Stimulated activated CD8-positive, alpha-beta memory T cell treated with anti-CD3 and anti-CD28 coated beads, Interleukin-7, amount 100 ng/mL, for 1 hour (primary cell): Measurements from ENCODE around the gene TRIM25.

ENCODE experiments used
- DNase-seq, 2 donors: peaks; one replicate each; pipeline ENCODE4 v3.0.0-alpha.2; 2020; ENCODE audit warnings: low read depth in 2 of 2

The TRIM25 gene

DNA sequence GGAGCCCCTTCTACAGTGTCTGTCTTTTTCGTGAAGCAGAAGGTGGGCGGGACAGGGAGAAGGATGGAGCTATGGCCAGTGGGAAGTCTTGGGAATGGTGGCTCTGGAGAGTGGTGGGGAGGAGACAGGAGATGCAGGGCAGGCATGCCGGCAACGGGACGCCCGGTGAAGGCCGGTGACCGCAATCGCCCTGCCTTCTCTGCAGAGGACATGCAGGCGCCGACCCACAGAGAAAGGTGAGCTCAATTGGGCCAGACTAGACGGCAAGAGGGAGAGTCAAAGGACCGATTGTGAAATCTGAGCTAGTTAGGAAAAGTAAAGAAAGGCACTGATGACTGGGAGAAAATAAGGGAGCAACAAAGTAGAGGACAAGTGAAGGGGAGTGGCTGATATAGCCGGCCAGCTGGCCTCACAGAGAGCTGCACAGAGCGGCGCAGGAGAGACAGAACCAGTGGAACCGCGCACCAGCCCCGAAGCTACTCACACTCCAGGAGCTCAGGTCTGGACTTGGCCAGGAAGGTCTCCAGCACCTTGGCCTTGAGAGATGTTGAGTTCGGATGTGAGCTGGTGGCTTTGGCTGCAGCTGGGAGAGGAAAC, 18.9 kb downstream of the TRIM25 start:
- no peak for DNase-seq

DNA sequence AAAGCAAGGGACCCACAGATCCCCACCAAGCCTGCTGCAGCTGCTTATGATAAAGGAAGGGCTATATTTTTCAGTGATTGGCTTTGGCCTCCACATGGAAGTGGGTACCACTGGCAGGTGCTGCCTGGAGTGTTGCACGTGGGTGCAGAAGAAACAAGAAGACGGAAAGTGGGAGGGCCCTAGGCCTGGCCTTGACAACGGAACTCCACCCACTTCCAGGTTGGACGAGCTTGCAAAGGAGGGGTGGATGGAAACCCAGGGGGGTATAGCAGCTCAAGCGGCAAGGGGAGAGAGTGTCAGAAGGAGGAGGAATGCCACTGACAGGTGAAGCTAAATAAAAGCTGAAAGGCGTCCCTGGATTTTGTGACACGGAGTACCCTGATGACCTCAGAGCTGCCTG, 20.3 kb downstream of the TRIM25 start:
- no peak for DNase-seq

DNA sequence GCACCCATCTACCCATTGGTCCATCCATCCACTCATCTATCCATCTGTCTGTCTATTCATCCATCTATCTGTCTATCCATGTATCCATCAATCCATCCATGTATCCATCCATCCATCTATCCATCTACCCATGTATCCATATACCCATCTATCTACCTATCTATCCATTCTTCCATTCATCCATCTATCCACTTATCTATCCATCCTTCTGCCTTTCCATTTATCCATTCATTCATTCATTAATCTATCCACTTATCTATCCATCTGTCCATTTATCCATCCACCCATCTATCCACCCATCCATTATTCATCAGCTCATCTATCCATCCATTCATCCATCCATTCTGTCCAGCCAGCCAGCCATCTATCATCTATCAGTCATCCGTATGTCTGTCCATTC, 21.5 kb downstream of the TRIM25 start:
- no peak for DNase-seq

DNA sequence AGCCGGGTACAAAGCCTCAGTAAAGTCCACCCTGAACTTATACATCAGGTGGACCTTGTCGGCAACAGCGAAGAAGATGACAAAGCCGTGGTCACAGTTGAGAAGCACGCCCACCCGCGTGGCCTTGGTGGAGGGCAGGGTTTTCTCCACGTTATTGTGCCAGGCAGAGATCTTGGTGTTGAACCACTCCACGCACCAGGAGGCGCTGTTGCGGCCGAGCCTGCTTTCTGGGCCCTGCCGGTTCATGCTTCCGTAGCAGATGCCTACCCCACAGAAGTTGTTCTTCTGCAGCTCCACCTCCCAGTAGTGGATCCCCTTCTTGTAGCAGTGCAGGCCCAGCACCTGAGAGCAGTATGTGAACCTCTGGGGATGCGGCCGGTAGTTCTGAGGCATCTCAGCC, 22.1 kb downstream of the TRIM25 start:
- peak; percentile 23 to 43 for DNase-seq

DNA sequence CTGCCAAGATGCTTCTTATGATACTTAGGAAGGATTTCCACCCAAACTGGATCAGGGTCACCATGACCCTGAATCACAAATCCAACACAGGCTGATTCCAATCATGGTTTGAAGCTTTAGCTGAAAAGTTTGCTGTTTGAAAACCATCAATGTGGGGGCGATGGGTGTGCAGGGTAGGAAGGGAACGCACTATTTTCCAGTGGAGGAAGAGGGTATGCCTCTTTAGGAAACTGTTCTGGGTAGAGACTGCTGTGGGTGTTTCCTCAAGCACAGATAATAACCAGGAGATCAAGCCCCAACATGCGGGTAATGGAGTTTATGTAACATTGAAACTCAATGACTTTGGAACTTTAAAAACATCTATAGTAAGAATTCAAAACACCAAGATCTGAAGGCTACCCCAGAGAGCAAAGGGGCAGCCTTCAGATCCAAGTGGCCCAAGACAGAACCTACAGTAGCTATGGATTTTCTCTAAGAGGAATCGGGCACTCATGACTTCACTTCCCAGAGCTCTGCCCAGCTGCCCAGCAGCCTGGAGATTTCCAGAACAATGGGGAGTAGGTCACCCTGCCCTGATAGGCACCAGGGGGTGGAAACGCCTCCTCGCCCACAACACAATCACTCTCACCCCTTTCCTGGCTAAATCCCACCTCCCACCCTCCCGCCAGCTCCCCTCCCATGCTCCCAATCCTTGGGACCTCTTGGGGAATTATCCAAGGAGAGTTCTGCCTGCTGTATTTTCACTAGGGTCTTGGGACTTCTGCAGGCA, 22.8 kb downstream of the TRIM25 start:
- no peak for DNase-seq

DNA sequence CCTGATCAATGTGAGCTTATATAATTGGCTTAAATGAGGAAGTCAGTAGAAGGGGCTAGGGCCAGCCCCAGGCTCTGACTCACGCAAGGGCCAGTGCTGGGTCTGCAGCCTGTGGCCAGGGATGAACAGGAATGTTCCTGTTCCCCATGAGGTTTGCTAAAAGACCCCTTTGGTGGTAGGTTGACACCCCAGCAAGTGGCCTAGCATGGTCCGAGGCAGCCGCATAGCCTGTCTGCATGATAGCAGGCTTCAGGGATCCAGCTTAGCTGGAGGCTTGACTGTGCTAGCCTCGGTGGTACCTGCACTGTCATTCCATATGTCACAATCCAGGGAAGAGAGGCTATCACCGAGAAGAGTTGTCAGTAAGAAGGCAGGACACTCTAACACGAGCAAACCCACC, 23.5 kb downstream of the TRIM25 start:
- DNase-seq, result no peak

DNA sequence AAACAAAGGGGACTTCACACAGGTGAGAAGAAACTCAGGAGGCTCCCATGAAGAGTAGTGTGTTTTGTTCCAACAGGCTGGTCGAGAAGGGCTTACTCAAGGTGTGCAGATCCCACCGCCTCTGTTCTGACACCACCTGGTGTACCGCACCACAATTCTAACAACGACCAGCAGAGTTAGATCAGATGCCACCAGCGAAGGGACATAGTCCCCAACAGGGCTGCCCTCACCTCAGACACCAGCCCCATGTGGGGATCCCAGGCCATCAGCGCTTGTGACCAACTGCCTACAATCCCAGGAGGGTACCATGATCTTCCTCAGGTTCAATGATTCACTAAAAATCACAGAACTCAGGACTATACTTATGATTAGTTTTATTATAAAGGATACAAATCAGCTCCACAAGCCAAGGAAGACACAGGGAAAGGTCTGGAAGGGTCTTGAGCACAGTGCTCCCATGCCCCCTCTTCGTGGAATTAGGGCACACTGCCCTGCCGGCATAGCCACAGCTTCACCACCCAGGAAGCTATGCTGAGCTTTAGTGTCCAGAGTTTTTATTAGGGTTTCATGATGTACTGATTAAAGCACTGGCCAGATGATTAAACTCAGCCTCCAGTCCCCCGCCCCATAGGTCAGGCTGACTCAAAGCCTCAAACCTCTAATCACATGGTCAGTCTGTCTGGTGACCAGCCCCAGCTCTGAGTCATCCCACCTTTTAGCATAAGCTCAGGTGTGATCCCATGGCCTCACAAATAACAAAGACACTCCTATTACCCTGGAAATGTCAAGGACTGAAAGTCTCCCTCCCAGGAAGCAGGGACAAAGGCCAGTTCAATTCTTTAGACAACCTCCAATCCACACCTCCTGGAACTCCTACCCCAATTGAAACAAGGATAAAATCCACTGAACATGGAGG, 26.0 kb downstream of the TRIM25 start:
- DNase-seq, result no peak

DNA sequence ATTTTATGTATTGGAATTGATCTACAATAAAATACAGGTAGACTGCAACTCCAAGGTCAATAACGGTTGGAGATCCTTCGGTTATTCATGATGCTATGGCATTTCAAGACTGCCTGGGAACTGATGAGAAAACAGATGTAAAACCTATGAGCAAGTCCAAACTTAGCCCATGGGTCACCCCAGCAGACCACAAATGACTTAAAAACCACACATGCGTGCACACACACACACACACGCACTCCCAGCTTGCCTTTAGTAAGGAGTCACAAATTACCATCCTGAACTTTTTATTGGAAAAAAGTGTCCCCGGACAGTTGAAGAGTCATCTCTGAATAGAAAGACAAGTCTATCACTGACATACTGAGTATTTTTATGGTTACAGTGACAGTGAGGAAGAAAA, 26.7 kb downstream of the TRIM25 start:
- DNase-seq, result no peak

DNA sequence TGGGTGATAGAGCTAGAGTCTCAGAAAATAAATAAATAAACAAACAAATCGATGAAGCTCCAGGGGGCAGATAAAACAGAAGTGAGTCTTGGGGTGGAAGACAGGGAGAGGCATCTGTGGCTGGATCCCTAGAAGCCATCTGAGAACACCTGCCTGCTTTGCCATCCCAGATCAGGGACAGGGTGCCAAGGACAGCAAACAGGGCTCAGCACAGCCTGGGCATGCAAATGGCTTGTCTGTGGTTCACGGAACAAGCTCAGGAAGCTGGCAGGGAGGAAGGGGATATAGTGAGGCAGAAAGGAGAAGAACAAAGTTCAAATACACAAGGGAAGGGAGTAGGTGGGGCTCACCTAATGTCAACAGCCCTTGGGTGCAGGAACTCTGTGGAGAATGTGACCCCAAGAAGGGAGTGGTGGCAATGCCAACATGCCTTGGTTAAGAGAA, 27.5 kb downstream of the TRIM25 start:
- DNase-seq, result no peak

DNA sequence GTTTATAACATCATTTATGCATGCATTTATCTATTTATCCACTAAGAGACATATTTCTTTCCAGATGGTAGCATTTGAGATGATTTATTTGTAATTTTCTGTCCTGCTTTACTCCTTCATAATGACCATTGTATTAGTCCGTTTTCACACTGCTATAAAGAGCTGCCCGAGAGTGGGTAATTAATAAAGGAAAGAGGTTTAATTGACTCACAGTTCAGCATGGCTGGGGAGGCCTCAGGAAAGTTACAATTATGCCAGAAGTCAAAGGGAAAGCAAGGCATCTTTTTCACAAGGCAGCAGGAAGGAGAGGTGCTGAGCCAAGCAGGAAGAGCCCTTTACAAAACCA, 28.6 kb downstream of the TRIM25 start:
- no peak for DNase-seq

DNA sequence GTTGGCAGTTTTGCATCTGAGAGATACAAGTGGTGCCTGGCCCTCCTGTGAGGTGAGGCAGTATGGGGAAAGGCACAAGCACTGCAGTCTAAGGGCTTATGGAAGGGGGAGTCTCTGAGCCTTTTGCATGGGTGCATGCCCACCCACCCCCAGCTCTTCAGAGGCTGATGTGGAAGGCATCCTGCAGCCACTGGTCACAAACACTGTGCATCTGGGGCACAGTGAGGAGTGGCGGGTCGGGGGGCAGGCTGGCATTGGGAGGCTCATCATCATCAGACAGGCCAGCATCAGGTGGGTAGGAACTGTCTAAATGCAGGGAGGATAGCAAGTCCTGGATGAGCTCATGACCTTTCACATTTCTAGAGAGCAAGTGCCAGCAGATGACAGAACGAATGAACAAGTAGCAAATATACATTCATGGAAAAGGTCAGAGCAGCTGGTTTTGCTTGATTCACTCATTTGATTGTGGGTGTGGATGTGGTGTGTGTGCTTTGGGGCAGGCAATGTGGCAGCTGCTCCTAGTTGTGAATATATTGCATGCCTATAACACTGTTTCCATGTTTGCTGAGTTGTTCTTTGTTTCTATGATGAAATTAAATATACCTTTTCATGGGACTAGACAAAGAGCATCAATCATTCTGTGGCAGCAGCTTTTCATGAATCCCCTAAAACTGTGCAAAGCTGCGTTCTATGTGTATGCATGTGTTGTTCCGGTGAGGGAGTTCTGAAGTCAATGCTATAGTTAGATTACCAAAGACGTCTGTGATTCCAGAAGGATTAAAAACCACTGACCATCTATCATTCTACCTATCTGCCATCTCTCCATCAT, 29.2 kb downstream of the TRIM25 start:
- no peak for DNase-seq

DNA sequence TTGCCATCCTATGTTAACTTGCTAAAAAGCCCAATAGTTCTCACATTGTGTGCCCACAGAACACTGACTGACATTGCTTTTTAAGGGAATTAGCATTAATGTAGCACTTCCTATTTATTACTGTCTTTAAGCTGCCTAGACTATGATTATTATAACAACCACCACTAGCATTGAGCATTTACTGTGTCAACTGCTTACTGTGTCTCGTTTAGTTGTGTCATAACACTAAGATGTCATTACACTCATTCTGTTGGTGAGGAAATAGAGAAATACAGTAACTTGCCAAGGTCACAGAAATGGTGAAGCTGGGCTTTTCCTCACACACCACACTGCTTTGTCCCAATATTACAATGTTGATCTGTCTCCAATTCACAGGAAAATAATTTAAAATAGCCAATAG, 30.2 kb downstream of the TRIM25 start:
- no peak for DNase-seq

DNA sequence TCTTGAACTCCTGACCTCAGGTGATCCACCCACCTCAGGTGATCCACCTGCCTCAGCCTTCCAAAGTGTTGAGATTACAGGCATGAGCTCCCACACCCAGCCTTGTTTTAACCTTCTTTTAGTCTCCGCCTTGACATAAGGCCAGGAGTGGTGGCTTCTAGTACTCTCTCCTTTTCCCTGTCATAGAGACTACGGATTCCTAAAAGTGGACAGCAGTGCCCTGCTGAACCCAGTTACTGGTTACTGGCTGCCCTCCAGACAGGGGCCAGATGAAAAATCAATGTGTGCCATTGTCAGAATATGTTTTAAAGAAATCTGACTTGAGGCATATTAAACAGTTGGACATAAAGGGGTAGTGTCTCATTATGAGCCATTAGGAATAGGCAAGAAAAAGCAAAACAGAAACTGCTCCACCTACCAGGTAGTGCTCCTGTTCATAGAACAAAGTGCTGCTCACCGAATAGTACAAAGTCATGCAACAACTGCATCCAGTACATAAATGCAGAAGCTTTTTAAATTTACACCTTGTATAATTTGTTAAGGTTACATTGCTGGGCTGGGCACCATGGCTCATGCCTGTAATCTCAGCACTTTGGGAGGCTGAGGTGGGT, 32.1 kb downstream of the TRIM25 start:
- DNase-seq, result no peak

DNA sequence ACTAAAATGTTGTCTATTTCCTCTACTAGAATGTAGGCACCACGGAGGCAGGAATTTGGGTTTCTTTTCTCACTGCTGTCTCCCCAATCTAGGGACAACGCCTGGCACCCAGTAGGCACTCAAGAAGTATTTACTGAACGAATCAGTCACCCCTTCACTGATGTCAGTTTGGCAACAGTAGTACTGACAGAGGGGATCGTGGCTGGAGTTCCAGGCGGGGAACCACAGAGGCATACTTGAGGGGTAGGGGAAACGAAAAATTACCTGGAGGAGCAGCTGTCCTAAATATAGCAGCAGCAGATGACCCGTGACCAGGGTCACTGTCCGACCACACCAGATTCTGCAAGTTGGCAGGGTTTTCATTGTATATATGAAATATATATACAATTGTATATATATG, 33.3 kb downstream of the TRIM25 start:
- no peak for DNase-seq

DNA sequence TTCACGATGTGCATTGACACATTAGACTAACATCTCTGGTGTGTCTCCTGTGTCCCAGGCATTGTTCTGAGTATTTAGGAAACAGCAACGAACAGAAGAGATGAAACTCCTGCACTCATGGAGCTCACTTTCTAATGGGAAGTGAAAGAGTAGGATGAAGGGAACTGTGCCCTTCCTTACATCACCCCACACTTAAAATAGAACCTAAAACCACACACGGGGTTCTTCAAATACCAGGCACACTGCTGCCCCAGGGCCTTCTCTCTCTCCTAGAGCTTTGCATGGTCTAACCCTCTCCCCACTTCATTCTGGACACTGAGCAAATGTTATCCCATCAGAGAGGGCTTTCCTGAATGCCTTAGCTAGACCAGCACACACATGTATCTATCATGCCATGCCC, 33.7 kb downstream of the TRIM25 start:
- no peak for DNase-seq

DNA sequence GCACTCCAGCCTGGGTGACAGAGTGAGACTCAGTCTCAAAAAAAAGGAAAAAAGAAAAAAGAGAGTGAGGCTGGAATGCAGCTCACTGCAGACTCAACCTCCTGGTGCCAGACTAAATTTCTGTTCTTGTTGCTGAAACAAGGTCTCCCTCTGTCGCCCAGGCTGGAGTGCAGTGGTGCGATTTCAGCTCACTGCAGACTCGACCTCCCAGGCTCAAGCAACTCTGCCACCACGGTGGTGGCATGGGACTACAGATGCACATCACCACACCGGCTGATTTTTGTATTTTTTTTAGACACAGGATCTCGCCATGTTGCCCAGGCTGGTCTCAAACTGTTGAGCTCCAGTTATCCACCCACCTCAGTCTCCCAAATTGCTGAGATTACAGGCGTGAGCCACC, 34.6 kb downstream of the TRIM25 start:
- DNase-seq, result no peak

DNA sequence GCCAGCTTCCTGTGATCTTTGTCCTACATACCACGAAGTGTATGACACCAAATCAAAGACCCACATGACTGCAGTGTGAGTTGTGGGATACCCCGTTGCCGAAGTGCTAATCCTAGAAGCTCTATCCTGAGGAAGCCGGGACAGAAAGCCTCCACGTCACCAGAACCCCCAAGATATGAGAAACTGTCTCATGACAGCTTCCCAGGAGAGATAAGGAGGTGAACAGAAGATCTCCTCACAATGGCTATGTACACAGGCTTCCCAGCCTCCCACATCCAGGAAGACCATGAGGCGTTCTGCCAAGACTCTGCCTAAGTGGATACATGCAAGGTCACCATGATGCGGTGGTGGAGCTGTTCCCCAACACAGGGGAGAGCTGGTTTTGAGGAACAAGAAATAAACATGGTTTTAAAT, 37.1 kb downstream of the TRIM25 start:
- no peak for DNase-seq

DNA sequence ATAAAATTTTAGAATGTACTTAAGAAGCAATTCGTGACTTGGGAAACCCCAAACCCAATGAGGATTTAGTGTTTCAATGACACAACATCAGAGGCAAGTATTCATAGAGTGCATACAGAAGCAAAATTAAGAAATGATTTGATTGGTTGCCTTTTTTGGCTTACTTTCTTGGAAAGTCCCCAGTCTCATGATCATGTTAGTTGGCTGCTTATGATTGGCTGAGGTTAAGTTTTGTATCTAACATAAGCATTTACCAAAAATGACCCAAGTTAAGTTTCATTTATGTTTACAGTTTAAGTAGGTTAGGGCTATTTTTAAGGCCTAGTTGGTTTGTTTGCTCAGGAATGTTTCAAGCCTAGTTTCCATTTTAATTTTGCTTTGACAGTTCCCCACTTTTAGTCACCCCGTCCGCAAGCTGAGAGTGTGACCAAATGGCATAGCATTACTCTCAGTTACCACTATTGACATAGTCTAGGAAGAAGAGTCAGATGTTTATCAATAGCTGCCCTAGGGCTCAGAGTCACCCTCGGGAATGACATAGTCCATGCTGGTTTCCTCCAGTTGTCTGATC, 43.7 kb downstream of the TRIM25 start:
- no peak for DNase-seq

DNA sequence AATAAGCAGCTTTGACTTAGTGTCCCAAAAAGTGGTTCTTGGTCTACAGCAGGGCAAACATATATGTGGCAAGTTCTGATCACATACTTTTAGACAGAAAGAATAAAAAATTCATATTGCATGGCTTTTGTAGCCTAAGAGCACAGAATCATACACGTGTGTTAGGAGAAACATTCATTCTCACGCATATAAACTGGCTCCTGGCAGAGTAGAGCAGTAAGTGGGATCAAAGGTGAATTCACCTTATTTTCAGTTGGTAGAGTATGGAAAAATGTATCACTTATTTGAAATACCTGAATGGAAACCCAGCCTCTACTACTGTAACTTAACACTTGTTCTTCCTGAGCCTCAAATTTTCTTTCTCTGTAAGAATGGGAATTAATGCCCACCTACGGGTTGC, 45.1 kb downstream of the TRIM25 start:
- DNase-seq, result no peak

DNA sequence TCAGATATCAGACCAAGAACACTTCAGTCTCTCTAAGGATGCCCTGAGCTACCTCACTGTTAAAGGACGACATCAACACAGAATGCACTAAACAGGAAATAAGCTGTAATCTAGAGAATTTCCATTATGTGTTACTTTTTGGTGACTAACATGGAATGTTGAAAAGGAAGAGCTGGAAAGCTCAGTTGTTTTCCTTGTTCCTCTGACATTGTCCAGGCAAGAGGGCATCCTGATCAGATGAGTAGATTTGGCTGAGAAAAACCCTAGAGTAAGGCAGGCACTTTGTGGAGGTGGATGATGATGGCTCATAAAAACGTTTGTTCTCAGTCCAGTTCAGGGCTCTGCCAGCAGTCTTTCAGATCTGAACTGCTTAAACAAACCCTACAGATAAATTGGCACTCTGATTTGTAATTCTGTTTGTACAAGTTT, 45.9 kb downstream of the TRIM25 start:
- DNase-seq, result no peak

DNA sequence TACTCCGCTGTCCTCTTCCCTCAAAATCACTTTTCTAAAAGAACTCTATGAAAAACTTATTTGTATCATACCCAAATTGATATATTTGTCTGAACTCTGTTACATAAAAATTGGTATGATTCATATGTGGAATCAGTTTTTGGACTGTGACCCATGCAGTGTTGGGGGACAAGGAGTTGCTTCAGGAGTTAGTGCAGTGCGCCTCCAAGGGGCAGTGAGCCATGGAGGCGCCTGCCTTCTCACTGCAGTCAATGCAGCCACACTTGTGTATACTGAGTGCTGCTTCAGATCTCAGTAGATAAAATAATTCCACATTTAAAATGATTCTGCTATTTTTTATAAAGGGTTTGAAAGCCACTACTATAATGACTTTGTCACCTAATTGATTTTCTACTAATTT, 47.4 kb downstream of the TRIM25 start:
- no peak for DNase-seq
